ENCODE data around the gene AKR1B15. TPM values are rescaled to one million over a fixed set of nuclear protein-coding genes. Genes with fewer than 3 reads are reported as not detected.
A peak's percentile ranks its signal among the peaks of the same experiment; 100 is the strongest.

AKR1B15 gene
- polyA plus RNA-seq, 1 of the 3 experiments (the other 2 are of a cell fraction) = not detected

- 0 out of 2 replicates have a peak, but pooled peaks have one; percentile 36 for TF ChIP-seq NRF1 (IDR thresholded peaks at IDR 0.05; ENCODE audit: low read depth, low read length)
Observed at GRCh38 chr7:134513169-134513752, 35.6 kb upstream of the AKR1B15 start (continued).

GRCh38 chr7:134514106-134514505 lies 34.8 kb upstream of the AKR1B15 start:
- H3F3A ChIP-seq (replicated peaks; ENCODE audit: insufficient read depth) = peaks cover 9% of the 10 kb centered on the region
- 0 out of 2 replicates have a peak overlapping the region, but pooled peaks have one; percentile 14 for H3K4me2 ChIP-seq
- no peaks in the 10 kb centered on the region for H3K36me3 ChIP-seq (replicated peaks in 1 of 2; ENCODE audit: control insufficient read depth in 1 of 2, insufficient read depth in 2 of 2, low read length in 1 of 2)
- H3K4me1 ChIP-seq (ENCODE audit: control insufficient read depth in 1 of 2, insufficient read depth in 2 of 2, low read depth in 1 of 2, low read length in 1 of 2) = peaks cover 0 to 6% of the 10 kb centered on the region in 2 experiments; a peak in 1 of 4 replicates
- 0% methylated on average over 1 of the region's 1 CpG for WGBS (ENCODE audit: low lambda C conversion rate)
- H3K9me2 ChIP-seq = no peaks in the 10 kb centered on the region
- TF ChIP-seq NRF1 (IDR thresholded peaks at IDR 0.05; ENCODE audit: low read depth, low read length) (no peak), USF2 (IDR thresholded peaks at IDR 0.05; ENCODE audit: borderline replicate concordance, low read depth, low read length) (no peak), RFX5 (IDR thresholded peaks at IDR 0.05; ENCODE audit: low read length) (no peak), ELF1 (IDR thresholded peaks at IDR 0.05) (no peak), SIN3A (IDR thresholded peaks at IDR 0.05; ENCODE audit: borderline replicate concordance, low read depth, low read length) (no peak), NFIC (IDR thresholded peaks at IDR 0.05; ENCODE audit: borderline replicate concordance) (no peak), MEF2A (IDR thresholded peaks at IDR 0.05; ENCODE audit: borderline replicate concordance, low read depth) (no peak), EZH2phosphoT487 (IDR thresholded peaks at IDR 0.05; ENCODE audit: borderline replicate concordance, low read depth) (no peak), FOSL2 (IDR thresholded peaks at IDR 0.05; ENCODE audit: borderline replicate concordance, low read depth) (no peak), TCF12 (IDR thresholded peaks at IDR 0.05) (no peak), FOXM1 (IDR thresholded peaks at IDR 0.05; ENCODE audit: low read depth) (no peak), FOXJ3 (CRISPR knock-in tag; IDR thresholded peaks at IDR 0.05) (no peak), CTCF (IDR thresholded peaks at IDR 0.05) (no peak), ZBTB33 (IDR thresholded peaks at IDR 0.05; ENCODE audit: borderline replicate concordance, low read depth) (no peak), TAF1 (IDR thresholded peaks at IDR 0.05; ENCODE audit: borderline replicate concordance, low read depth, low read length) (no peak), YY1 (IDR thresholded peaks at IDR 0.05; ENCODE audit: low read depth) (no peak), CHD2 (IDR thresholded peaks at IDR 0.05; ENCODE audit: low read length, partially characterized antibody) (no peak), RXRA (IDR thresholded peaks at IDR 0.05; ENCODE audit: borderline replicate concordance, low read depth) (no peak), IRF3 (IDR thresholded peaks at IDR 0.05; ENCODE audit: low read depth, low read length) (no peak), JUND (IDR thresholded peaks at IDR 0.05) (no peak)
- no peak overlapping the region for H3K4me3 ChIP-seq (ENCODE audit: low read depth in 2 of 2, low read length in 1 of 2)
- no peak for DNase-seq
- CTCF ChIA-PET = interaction anchor here (0.6 to 9.5 kb wide), 67 partner anchors 8 to 645 kb away, joined by 3 to 154 read pairs (median 6); partner anchors contain the start of genes AKR1B1, AKR1B10, AKR1B15 and BPGM
- no peak overlapping the region for H2AFZ ChIP-seq (ENCODE audit: low read depth)
- 0 out of 2 replicates have a peak, but pooled peaks cover 16% of the 10 kb centered on the region for H3K27me3 ChIP-seq (ENCODE audit: insufficient read depth)
- POLR2A ChIA-PET = no interaction called here
- H4K20me1 ChIP-seq (ENCODE audit: insufficient read depth) = no peaks in the 10 kb centered on the region
- no peak overlapping the region for H3K9ac ChIP-seq
- H3K79me2 ChIP-seq (ENCODE audit: insufficient read depth) = no peaks in the 10 kb centered on the region
- no peaks in the 10 kb centered on the region for H3K9me3 ChIP-seq
- H3K27ac ChIP-seq (ENCODE audit: low read depth in 2 of 2, low read length in 1 of 2) = no peak overlapping the region

Data from SK-N-SH (cell line).